GM18499 (cell line): ENCODE results near the gene SLC66A1.

ENCODE experiments used
- ATAC-seq: cut with Tn5 transposase; IDR thresholded peaks from one replicate; pipeline ENCODE4 v1.9.1; 2021; ENCODE audit warnings: moderate number of reproducible peaks; ENCODE audit not compliant: insufficient read depth, unreplicated experiment

The SLC66A1 gene

DNA sequence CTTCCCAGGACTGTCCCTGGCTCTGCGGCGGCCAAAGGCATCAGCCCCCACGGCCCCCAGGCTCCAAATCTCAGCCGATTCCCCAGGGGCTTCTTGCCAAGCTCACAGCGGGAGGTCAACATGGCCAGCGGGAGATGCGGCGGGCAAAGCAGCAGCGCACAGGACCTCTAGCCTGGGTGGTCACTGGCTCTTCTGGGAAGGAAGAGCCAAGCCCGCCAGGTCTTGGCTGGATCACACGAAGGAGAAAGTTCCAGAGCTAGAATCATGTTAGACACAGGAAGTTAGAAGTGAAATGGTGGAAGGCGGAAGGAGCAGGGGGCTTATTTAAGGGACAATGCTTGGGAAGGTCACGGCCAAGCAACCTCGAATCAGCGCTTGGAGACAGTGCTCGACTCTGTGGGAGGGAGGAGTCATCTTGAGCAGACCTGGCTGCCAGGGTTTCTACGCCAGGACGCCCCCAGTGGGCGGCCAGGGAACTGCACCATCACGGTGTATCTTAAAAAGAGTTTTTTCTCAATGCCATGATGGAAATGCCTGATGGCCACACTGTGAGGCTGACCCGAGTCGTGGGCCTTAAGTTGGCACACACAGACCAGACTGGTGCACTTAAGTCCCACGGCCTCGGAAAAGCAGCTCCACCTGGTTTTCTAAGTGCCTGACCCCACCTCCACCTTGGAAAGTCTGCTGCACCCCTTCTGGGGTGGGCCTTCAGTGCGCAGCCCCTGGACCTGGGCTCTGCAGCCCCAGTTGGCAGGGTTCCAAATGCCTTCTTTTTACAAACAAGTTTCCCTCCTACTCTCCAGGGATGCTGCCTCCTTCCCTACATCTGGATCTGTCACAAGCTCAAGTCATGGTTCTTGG, 29.3 kb downstream of the SLC66A1 start:
- ATAC-seq, result no peak

DNA sequence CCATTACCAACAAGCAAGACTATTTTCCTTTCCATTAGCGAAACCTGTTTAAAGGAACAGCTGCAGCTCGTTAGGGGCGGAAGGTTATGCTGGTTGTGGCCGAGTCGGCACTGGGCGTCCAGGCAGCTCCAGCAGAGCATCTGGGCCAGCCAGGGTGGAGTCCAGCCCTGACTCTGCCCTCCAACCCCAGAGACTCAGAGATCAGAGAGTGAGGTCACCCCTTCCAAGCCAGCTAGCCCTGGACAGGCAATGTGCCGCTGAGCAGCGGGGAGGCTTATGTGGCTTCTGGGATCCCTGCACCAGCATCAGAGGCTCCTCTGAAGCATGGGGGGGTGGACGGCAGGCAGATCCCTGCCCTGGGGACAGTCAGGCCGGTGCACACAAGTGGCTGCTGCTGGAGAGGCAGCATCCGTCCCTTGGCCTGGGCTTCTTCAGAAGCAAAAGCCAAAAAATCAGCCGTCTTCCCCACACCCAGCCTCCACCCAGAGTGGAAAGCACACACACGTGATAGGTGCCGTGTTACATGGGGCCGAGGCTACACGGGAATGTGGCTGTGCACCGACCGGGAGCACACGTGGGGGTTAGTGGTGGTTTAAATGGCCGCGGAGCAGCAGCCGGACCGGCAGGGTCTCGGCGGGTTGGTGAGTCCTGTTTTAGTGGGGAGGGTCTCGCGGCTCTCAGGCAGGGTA, 30.1 kb downstream of the SLC66A1 start:
- no peak for ATAC-seq

DNA sequence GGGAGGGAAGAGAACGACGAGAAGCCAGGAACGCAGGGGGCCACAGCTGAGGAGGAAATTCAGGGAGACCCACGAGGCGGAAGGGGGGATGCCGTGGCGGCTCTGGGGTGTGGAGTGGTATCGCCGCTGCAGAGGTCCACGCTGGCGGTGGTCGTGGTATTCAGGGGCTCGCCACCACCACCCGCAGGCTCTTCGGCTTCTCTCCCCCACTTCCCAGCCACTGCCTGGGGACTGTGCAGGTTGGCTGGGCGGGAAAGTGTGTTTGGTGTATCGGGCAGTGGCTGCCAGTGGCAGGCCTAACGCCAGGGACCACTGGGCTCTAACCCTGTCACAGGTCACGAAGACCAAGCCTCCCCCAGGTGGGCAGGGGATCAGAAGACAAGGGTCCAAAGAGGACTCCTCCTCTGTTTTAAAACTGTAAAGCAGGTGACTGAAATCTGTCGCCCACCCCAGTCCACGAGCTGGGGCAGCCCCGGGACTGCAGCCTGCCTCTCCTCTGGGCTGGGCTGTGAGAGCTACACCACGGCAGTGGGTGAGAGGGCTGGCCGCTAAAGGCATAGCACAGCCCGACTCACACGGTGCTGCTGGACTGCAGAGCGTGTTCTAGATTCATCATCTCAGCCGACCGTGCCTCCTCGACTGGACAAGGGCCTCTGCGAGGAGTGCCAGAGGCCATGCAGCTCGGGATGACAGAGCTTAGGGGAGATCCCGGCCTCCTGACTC, 30.9 kb downstream of the SLC66A1 start:
- ATAC-seq, result no peak

DNA sequence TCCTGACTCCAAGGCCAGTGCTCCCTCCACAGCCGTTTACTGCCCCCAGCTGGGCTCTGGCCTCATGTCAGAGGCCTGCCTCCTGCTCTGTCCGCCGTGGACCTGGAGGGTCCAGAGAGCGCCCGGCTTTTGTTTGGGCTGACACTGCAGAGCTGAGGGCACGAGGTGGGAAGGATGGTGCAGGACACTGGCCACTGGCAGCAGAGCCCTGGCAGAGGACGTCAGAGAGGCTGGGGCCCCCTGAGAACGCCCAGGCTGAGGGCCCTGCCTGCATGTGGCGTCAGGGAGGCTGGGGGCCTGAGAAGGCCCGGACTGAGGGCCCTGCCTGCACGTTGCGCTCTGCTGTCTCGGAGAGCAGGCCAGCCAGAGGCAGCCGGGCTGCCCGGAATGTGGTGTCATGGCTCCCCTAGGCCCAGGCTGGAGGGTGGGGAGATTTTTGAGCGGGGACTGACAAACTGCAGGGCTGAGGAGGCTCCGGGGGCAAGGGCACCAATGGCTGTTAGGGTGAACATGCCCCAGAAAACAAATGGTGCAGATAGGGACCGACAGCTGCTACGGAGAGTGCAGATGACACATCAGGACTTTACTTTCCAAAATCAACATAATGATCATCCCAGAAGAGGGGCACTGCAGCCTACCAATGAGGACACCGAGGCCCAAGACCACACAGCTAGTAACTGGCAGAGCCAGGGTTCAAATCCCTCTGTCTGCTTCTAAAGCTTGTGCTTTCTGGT, 31.7 kb downstream of the SLC66A1 start:
- ATAC-seq, result no peak

DNA sequence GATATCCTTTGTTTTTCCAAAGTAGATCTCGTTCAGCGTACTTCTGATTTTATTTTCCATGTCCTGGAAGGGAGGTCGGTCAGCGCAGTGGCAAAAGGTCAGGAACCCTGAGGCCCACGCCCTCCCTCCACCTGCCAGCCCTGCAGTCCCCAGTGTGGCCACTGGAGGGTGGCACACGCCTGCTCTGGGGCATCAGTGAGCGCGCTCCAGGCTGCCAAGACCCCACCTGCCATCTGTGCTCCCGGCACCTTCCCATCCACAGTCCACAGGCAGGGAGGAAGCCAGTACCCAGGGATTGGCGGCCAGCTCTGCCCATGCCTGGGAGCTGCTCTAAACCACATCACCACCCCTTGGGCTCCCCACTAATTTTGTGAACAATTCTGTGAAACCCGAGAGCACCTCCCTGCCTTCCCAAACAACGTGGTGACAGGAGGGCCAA, 32.3 kb downstream of the SLC66A1 start:
- ATAC-seq, result no peak

DNA sequence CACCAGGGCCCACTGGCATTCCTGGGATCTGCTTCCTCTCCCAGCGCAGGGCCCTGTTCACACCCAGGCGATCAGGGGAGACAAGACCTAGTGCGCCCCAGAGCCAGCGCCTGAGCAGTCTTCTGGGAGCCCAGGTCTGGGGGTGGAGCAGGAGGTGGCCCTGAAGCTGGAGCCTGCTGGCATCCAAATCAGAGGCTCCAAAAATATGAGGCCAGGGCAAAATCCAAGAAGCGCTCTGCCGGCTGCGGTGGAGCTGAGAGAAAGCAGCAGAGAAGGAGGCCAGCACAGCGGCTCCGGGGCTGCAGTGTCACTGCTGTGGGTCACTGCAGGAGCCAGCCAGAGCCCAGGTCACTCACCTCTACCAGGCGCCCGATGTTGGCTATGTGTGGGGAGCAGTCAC, 32.7 kb downstream of the SLC66A1 start:
- no peak for ATAC-seq

DNA sequence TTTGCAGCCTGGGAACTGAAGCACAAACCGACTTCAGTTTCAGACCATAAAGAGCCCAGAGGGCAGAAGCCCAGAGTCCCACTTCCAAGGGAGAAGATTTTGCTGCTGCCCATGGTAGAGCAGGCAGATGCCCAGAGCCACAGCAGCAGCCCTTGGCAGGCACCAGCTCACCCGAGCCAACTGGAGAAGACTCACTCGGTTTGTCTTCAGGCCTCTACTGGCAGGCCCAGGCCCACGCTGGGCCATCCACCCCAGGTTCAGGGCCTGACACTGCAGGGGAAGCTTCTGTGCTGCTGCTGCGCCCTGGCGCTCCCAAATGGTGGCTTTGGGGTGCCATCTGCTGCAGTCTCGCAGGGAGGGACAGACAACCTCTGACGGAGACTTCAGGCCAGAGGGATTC, 33.3 kb downstream of the SLC66A1 start:
- no peak for ATAC-seq

DNA sequence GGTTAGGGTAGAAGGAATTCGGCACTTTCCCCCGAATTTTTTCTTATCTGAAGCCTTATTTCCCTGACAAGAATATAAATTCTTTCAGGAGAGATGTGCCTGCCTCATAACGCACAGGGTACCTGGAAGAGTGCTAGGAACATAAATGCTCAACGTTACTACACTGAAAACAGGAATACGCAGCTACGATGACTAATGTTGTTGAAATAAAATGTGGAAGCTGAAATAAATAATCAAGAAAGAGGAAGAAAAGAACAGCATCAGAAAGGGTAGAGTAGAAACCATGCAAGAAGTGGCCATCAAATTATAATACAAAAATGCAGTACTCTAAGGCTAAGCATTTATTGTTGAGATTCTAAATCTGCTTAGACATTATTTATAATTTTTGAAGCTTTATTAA, 33.9 kb downstream of the SLC66A1 start:
- ATAC-seq, result no peak

DNA sequence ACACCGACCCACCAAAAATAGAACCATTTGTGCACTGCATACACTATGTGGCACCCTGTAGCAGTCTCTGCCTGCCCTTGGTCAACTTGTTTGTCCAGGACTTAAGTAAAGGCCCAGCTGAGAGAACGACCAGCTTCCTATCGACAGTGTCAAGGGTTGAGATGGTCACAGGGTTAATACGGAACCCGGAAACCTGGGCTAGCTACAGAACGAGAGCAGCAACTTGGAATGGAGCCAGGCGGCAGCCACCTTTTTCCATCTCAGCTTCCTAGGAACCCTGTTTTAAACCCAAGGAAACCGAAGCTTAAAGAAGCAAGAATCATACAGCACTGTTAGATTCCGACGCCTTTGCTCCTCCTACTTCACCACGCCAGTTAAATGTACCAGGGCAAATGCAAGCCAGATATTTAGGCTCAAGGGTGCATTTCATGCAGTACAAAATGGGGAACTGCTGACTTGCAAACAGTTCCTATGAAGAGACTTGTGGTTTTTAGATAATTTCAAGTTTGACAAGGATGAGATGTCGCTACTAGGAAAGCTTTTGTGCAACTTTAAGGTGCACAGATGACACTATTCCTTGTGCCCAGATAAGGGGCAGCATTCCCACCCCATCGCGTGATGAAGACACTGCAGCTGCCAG, 35.5 kb downstream of the SLC66A1 start:
- no peak for ATAC-seq

DNA sequence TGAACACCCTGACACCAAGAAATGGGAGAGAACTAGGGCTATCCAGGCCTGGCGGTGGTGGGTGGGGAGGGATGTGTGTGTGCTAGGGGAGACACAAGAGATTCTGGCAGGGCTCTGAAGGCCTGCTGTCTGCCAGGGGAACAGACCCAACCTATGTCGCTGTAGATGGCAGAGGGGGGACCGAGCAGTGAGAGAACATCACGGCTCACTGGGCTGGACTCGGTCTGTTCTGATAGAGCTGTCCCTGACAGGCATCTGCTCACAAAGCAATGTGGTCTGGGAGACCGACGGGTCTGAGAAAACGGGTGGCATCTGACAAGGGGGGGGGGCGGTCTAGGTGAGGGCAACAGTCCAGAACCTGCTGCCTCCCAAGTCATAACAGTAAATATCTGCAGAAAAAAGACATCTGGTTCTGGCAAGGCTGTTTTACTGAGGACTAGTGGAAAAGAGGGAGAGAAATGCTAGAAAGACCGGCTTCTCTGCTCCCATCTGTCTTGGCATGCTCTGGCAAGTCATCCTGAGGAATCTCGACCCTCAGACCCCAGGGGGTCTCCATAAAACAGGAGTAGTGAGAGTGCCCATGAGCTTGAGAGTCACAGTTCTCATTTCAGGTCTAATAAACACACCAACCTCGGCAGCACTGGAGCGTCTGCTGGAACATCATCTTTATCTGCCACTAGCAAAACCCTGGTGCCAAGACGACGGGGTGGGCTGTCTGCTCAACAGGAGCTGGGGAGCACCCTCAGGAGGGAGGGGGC, 36.5 kb downstream of the SLC66A1 start:
- no peak for ATAC-seq

DNA sequence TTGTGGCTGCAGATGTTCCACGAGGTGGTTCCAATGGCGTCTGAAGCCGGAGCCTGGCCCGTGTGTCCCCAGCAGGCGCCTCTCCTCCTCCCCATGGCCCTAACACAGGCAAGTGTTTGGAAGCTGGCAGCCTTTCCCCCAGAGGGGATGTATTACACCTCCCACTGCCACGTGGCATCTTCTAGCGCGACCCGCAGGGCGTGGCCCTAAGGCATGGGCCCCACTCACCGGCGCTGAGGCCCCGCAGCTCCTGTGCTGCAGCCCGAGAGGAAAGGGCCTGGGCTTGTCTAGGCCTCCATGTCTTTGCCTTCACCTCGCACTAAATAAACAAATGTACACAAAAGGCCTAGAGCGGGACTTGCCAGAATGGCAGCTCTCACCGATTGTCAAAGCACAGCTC, 37.9 kb downstream of the SLC66A1 start:
- ATAC-seq, result no peak

DNA sequence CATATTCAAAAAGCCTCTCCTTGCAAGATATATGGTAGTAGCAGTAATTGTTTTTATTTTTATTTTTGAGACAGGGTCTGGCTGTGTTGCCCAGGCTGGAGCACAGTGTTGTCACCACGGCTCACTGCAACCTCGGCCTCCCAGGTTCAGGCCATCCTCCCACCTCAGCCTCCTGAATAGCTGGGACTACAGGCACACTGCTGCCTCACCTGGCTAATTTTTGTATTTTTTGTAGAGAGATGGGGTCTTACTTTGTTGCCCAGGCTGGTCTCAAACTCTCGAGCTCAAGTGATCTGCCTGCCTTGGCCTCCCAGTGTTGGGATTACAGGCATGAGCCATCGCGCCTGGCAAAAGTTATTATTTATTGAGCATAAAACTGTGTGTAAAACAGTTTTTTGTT, 38.4 kb downstream of the SLC66A1 start:
- no peak for ATAC-seq

DNA sequence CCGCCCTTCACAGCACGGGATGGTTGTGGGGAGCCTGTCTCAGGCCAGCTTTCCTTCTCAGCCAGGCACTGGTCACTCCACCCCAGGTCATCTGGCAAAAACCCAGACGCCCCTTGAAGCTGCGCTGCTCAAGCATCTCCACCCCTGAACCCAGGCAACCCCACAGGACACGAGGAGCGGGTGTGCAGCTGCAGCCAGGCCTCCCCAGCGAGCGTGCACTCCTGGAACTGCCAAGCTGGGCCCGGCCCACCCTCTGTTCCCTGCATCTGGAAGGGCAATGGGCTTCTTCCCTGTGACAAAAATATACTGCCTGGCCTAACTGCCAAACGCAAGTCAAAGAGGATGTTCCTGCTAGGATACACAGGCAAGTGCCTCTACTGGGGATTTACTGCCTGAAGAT, 39.7 kb downstream of the SLC66A1 start:
- no peak for ATAC-seq

DNA sequence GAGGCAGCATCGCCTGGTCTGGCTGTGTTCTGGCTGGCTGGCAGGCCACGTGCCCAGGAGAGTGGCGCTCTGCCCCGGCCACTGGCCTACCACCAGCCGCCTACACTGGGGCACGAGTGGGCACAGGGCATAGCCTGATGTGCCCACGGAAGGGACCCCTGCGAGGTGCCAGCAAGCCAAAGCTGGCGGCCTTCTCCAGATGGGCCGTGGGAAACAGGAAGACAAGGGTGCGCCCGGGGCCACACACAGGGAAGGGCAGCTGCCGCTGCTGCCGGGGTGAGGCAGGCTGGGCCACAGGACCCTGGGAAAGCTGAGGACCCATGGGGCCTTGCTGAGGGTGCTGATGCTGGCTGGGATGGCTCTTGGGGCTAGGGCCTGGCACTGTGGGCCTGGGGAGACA, 40.7 kb downstream of the SLC66A1 start:
- no peak for ATAC-seq

DNA sequence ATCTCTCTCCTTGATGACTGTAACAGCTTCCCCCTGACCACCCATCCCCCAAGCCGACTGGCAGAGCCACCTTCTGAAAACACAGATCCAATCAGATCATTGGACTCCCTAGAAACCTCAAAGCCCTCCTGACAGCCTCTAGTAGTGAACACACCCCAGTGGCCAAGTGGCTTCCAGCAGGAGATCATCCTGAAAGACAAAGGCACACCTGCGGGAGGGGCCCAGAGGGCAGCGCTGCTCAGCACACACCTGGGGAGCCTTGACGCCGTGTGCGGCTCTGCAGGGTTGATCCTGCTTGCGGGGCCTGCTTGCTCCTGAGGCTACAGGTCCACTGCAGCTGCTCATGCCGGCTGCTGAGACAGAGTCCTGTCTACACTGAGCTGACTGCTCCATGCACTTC, 41.5 kb downstream of the SLC66A1 start:
- no peak for ATAC-seq

DNA sequence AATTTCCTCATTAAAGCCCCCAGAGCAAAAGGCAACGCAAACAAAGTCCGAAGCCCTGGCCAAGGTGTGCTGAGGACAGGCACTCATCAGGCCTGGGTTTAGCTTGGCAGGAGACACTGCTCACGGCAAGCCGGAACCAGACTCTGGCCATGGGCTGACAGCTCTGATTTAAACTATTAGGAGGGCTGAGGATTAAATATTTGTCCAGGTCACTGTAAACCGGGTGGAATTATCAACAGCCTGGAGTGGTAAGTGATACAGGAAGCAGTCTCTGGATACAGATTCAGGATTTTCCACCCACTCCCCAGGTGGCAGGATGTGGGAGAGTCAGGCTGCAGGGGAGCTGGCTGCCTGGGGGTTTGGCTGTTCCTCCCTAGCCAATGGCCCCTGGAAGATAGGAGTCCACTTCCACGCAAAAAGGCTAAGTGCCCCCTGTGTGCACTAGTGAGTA, 42.4 kb downstream of the SLC66A1 start:
- ATAC-seq, result no peak

DNA sequence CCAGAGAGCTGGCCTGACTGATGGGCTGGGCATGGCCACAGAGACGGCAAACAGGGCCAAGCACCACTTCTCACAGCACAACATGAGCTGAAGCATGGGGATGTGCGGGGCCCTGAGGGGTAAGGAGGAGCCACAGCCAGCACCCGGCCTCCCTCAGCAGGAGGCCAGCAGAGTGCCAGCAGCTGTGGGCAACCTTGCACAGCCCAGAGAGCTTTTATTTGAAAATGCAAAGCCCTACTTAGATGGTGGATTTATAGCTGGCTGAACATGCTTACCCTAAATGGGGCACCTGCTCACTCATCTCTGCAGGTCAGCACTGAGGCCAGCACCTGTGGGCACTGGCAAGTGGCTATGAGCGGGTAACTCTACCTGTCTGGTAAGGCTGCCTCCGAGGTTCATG, 44.1 kb downstream of the SLC66A1 start:
- ATAC-seq, result no peak

DNA sequence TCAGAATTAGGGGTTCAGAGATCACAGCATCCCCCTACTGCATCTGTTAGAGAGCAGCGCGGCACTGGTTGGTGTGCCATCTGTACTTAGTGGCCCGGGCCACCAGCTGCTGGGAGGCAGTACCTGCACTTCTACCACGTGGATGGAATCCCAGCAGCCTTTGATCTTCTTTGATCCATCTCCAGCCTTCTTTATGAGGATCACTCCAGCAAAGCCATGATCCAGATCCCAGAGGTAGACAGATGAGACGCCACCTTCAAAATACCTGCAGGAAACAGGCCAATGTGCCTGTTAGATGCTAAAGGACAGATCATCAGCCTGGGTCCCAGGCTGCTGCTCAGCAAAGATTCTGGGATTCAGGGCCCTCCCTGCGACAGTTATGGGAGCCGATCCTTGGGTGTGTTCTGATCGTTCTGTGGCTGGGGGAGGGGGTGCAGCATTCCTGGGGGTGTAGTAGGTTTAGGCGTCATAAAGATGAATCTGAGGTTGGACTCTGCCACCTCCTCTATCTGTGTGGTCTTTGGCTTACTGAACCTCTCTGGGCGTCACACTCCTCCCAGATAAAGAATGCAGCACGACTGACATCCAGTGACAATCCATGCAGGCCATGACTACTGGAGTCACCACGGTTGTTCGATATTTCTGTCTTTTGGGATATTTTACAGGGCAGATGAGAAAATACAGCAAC, 45.3 kb downstream of the SLC66A1 start:
- ATAC-seq, result no peak

DNA sequence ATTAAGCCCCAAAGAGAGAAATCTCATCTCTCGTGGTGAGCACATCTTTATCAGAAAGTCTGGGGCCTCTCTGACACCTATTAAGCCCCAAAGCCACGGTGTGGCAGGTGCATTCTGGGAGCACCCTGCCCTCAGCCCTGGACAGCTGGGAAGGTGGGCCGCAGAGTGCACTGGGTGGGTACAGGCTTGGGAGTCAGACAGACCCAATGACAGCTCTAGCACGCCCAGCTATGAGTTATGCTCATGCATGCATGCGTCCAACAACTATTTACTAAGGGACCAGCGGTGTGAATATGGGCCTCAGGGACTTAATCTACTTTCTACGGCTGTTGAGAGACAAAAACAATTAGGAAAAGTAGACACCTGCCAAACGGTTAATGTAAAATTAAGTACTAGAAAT, 46.6 kb downstream of the SLC66A1 start:
- ATAC-seq, result no peak
